ENCODE results near the gene LSAMP.

LSAMP gene

DNA sequence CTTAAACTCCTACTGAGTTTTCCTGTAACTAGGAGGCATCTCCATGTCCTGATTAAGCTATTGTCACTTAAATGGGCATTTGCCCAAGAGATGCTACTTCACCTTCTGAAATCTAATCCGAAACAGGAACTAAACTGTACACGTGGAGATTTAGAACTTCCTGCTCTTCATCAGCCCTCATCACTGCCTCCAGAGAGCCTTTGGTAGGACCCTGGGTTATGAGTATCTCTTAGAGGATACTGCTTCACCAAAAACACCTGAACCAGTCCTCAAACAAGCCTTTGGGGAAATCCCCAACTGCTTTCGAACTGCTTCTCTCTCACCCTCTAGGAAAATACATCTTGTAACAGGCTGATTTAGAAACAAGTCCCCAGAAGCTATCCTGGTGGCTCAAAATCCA is 501.7 kb downstream of the LSAMP start:
- Histone ChIP-seq H2AK5ac (ENCODE audit: low read length) (no peak overlapping the region), H4K8ac (ENCODE audit: low read depth, low read length) (no peak overlapping the region), H3K27me3 (ENCODE audit: insufficient read depth, low read length, poor library complexity) (no peaks in the 10 kb centered on the region), H2BK5ac (ENCODE audit: low read length) (no peak overlapping the region), H3K4me2 (ENCODE audit: low read length) (no peak overlapping the region), H3K36me3 (ENCODE audit: control insufficient read depth, insufficient read depth, low read length) (no peaks in the 10 kb centered on the region), H3K18ac (ENCODE audit: low read length) (no peak overlapping the region), H3K4me3 (ENCODE audit: low read length) (no peak overlapping the region), H4K5ac (ENCODE audit: low read length) (no peak overlapping the region), H3K79me2 (ENCODE audit: control insufficient read depth, insufficient read depth, low read length) (no peaks in the 10 kb centered on the region), H3K27ac (ENCODE audit: low read depth, low read length) (no peak overlapping the region), H2BK120ac (ENCODE audit: low read depth, low read length) (no peak overlapping the region), H3K4ac (ENCODE audit: low read depth, low read length) (no peak overlapping the region), H2BK15ac (replicated peaks; ENCODE audit: low read depth) (no peak overlapping the region), H3K56ac (ENCODE audit: low read length) (no peak overlapping the region), H3K23ac (ENCODE audit: low read length) (no peak overlapping the region), H3K79me1 (ENCODE audit: low read length) (no peaks in the 10 kb centered on the region), H3K4me1 (ENCODE audit: control insufficient read depth, low read depth, low read length) (no peaks in the 10 kb centered on the region), H3K9ac (ENCODE audit: low read length) (no peak overlapping the region)
- DNase-seq = no peak
- no CpG with 5 or more reads among the region's 3 CpGs for WGBS (ENCODE audit: extremely low coverage, insufficient coverage, low lambda C conversion rate)

- Histone ChIP-seq H3K4me2 (ENCODE audit: low read length) (no peak overlapping the region), H4K5ac (ENCODE audit: low read length) (no peak overlapping the region), H3K4me1 (ENCODE audit: control insufficient read depth, low read depth, low read length) (peaks cover 3% of the 10 kb centered on the region), H3K79me2 (ENCODE audit: control insufficient read depth, insufficient read depth, low read length) (no peaks in the 10 kb centered on the region), H3K4me3 (ENCODE audit: low read length) (no peak overlapping the region), H2AK5ac (ENCODE audit: low read length) (no peak overlapping the region), H3K4ac (ENCODE audit: low read depth, low read length) (no peak overlapping the region), H3K23ac (ENCODE audit: low read length) (no peak overlapping the region), H2BK5ac (ENCODE audit: low read length) (no peak overlapping the region), H3K18ac (ENCODE audit: low read length) (no peak overlapping the region), H2BK120ac (ENCODE audit: low read depth, low read length) (no peak overlapping the region), H3K56ac (ENCODE audit: low read length) (no peak overlapping the region), H3K79me1 (ENCODE audit: low read length) (no peaks in the 10 kb centered on the region), H3K36me3 (ENCODE audit: control insufficient read depth, insufficient read depth, low read length) (no peaks in the 10 kb centered on the region), H3K27me3 (ENCODE audit: insufficient read depth, low read length, poor library complexity) (no peaks in the 10 kb centered on the region), H3K9ac (ENCODE audit: low read length) (no peak overlapping the region), H3K27ac (ENCODE audit: low read depth, low read length) (no peak overlapping the region), H2BK15ac (replicated peaks; ENCODE audit: low read depth) (no peak overlapping the region), H4K8ac (ENCODE audit: low read depth, low read length) (no peak overlapping the region)
- no peak for DNase-seq
- WGBS (ENCODE audit: extremely low coverage, insufficient coverage, low lambda C conversion rate) = no CpG with 5 or more reads among the region's 2 CpGs
Observed at GRCh38 chr3:115937054-115937453, 508.2 kb downstream of the LSAMP start.

GRCh38 chr3:115932807-115933206 is 512.5 kb downstream of the LSAMP start:
- Histone ChIP-seq H2AK5ac (ENCODE audit: low read length) (no peak overlapping the region), H4K5ac (ENCODE audit: low read length) (no peak overlapping the region), H3K36me3 (ENCODE audit: control insufficient read depth, insufficient read depth, low read length) (no peaks in the 10 kb centered on the region), H4K8ac (ENCODE audit: low read depth, low read length) (no peak overlapping the region), H3K4ac (ENCODE audit: low read depth, low read length) (no peak overlapping the region), H2BK15ac (replicated peaks; ENCODE audit: low read depth) (no peak overlapping the region), H3K79me1 (ENCODE audit: low read length) (no peaks in the 10 kb centered on the region), H3K4me3 (ENCODE audit: low read length) (no peak overlapping the region), H3K9ac (ENCODE audit: low read length) (no peak overlapping the region), H2BK5ac (ENCODE audit: low read length) (no peak overlapping the region), H3K56ac (ENCODE audit: low read length) (no peak overlapping the region), H3K23ac (ENCODE audit: low read length) (no peak overlapping the region), H2BK120ac (ENCODE audit: low read depth, low read length) (no peak overlapping the region), H3K18ac (ENCODE audit: low read length) (no peak overlapping the region), H3K4me1 (ENCODE audit: control insufficient read depth, low read depth, low read length) (peaks cover 3% of the 10 kb centered on the region), H3K27me3 (ENCODE audit: insufficient read depth, low read length, poor library complexity) (no peaks in the 10 kb centered on the region), H3K79me2 (ENCODE audit: control insufficient read depth, insufficient read depth, low read length) (no peaks in the 10 kb centered on the region), H3K4me2 (ENCODE audit: low read length) (no peak overlapping the region), H3K27ac (ENCODE audit: low read depth, low read length) (no peak overlapping the region)
- WGBS (ENCODE audit: extremely low coverage, insufficient coverage, low lambda C conversion rate) = no CpG with 5 or more reads among the region's 7 CpGs
- DNase-seq = no peak

- Histone ChIP-seq H2BK120ac (ENCODE audit: low read depth, low read length) (no peak overlapping the region), H4K8ac (ENCODE audit: low read depth, low read length) (no peak overlapping the region), H3K4ac (ENCODE audit: low read depth, low read length) (no peak overlapping the region), H3K27ac (ENCODE audit: low read depth, low read length) (no peak overlapping the region), H3K4me2 (ENCODE audit: low read length) (no peak overlapping the region), H2AK5ac (ENCODE audit: low read length) (no peak overlapping the region), H3K4me3 (ENCODE audit: low read length) (no peak overlapping the region), H3K18ac (ENCODE audit: low read length) (no peak overlapping the region), H3K79me2 (ENCODE audit: control insufficient read depth, insufficient read depth, low read length) (no peaks in the 10 kb centered on the region), H3K79me1 (ENCODE audit: low read length) (no peaks in the 10 kb centered on the region), H4K5ac (ENCODE audit: low read length) (no peak overlapping the region), H3K23ac (ENCODE audit: low read length) (no peak overlapping the region), H3K27me3 (ENCODE audit: insufficient read depth, low read length, poor library complexity) (no peaks in the 10 kb centered on the region), H3K4me1 (ENCODE audit: control insufficient read depth, low read depth, low read length) (peaks cover 3% of the 10 kb centered on the region), H3K9ac (ENCODE audit: low read length) (no peak overlapping the region), H2BK5ac (ENCODE audit: low read length) (no peak overlapping the region), H2BK15ac (replicated peaks; ENCODE audit: low read depth) (no peak overlapping the region), H3K36me3 (ENCODE audit: control insufficient read depth, insufficient read depth, low read length) (no peaks in the 10 kb centered on the region), H3K56ac (ENCODE audit: low read length) (no peak overlapping the region)
- DNase-seq = no peak
- no CpG with 5 or more reads among the region's 2 CpGs for WGBS (ENCODE audit: extremely low coverage, insufficient coverage, low lambda C conversion rate)
Observed at GRCh38 chr3:115931581-115931980, 513.7 kb downstream of the LSAMP start.

- Histone ChIP-seq H3K56ac (ENCODE audit: low read length) (no peak overlapping the region), H3K4me1 (ENCODE audit: control insufficient read depth, low read depth, low read length) (peaks cover 3% of the 10 kb centered on the region), H3K27me3 (ENCODE audit: insufficient read depth, low read length, poor library complexity) (no peaks in the 10 kb centered on the region), H3K4ac (ENCODE audit: low read depth, low read length) (no peak overlapping the region), H2BK15ac (replicated peaks; ENCODE audit: low read depth) (no peak overlapping the region), H3K9ac (ENCODE audit: low read length) (no peak overlapping the region), H2BK120ac (ENCODE audit: low read depth, low read length) (no peak overlapping the region), H3K27ac (ENCODE audit: low read depth, low read length) (no peak overlapping the region), H3K4me3 (ENCODE audit: low read length) (no peak overlapping the region), H3K79me2 (ENCODE audit: control insufficient read depth, insufficient read depth, low read length) (no peaks in the 10 kb centered on the region), H3K79me1 (ENCODE audit: low read length) (no peaks in the 10 kb centered on the region), H3K23ac (ENCODE audit: low read length) (no peak overlapping the region), H2BK5ac (ENCODE audit: low read length) (no peak overlapping the region), H2AK5ac (ENCODE audit: low read length) (no peak overlapping the region), H4K5ac (ENCODE audit: low read length) (no peak overlapping the region), H3K18ac (ENCODE audit: low read length) (no peak overlapping the region), H3K4me2 (ENCODE audit: low read length) (no peak overlapping the region), H3K36me3 (ENCODE audit: control insufficient read depth, insufficient read depth, low read length) (no peaks in the 10 kb centered on the region), H4K8ac (ENCODE audit: low read depth, low read length) (no peak overlapping the region)
- no CpG with 5 or more reads among the region's 3 CpGs for WGBS (ENCODE audit: extremely low coverage, insufficient coverage, low lambda C conversion rate)
- no peak for DNase-seq
Observed at GRCh38 chr3:115930922-115931321, 514.4 kb downstream of the LSAMP start.

DNA sequence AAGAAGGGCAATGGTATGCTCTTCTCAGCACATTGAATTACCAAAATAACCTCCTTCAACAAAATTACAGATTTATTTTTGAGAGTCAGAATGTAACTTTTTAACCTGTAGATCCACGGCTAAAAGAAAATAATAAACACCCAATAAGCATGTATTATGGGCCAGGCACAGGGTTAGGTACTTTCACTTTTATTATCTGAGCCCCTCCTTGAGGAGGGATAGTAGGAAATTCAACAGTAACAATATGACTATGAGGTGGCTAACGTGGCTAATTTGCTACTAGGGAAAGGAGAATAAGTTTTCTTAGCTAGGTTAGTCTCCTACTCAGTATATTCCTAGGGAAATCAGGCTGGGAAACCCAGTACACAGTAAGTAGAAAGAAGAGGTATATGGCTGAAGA is 515.1 kb downstream of the LSAMP start:
- H2BK15ac ChIP-seq (replicated peaks; ENCODE audit: low read depth) = no peak overlapping the region
- H3K9ac ChIP-seq (ENCODE audit: low read length) = no peak overlapping the region
- H2BK120ac ChIP-seq (ENCODE audit: low read depth, low read length) = no peak overlapping the region
- no peak overlapping the region for H4K5ac ChIP-seq (ENCODE audit: low read length)
- H3K4me3 ChIP-seq (ENCODE audit: low read length) = no peak overlapping the region
- DNase-seq = no peak
- no peak overlapping the region for H3K27ac ChIP-seq (ENCODE audit: low read depth, low read length)
- H3K4ac ChIP-seq (ENCODE audit: low read depth, low read length) = no peak overlapping the region
- H2AK5ac ChIP-seq (ENCODE audit: low read length) = no peak overlapping the region
- no peaks in the 10 kb centered on the region for H3K79me2 ChIP-seq (ENCODE audit: control insufficient read depth, insufficient read depth, low read length)
- WGBS (ENCODE audit: extremely low coverage, insufficient coverage, low lambda C conversion rate) = no CpG with 5 or more reads among the region's 2 CpGs
- no peaks in the 10 kb centered on the region for H3K36me3 ChIP-seq (ENCODE audit: control insufficient read depth, insufficient read depth, low read length)
- H3K4me1 ChIP-seq (ENCODE audit: control insufficient read depth, low read depth, low read length) = no peaks in the 10 kb centered on the region
- no peak overlapping the region for H3K23ac ChIP-seq (ENCODE audit: low read length)
- no peak overlapping the region for H2BK5ac ChIP-seq (ENCODE audit: low read length)
- no peaks in the 10 kb centered on the region for H3K27me3 ChIP-seq (ENCODE audit: insufficient read depth, low read length, poor library complexity)
- no peak overlapping the region for H4K8ac ChIP-seq (ENCODE audit: low read depth, low read length)
- no peaks in the 10 kb centered on the region for H3K79me1 ChIP-seq (ENCODE audit: low read length)
- no peak overlapping the region for H3K4me2 ChIP-seq (ENCODE audit: low read length)
- H3K56ac ChIP-seq (ENCODE audit: low read length) = no peak overlapping the region
- no peak overlapping the region for H3K18ac ChIP-seq (ENCODE audit: low read length)

Measured in mesendoderm (in vitro differentiated cells).